Stimulated activated naive CD4-positive, alpha-beta T cell (primary cell): ENCODE data around the gene UBAP2L.
"Not testable (repeated sequence)": the region's sequence is repeated elsewhere in the genome, so short reads cannot be mapped to it uniquely, and the experiment has no call there.

Source experiments
- DNase-seq, 6 experiments: peaks; one replicate each; lab custom pipeline; 2025; lab: John Stamatoyannopoulos, UW

Gene UBAP2L

DNA sequence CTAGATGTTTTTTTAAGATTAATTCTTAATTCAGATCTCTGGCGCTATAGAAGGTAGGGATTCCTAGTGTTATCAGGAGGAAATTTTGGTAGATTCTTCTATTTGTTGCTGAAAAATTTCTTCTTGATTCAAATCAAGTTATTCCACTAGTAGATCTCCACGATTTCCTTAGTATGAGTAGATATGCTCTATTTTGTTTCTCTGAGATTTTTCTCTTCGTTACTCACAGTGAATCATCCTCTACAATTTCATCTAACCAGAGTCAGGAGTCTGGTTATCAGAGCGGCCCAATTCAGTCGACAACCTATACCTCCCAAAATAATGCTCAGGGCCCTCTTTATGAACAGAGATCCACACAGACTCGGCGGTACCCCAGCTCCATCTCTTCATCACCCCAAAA, 32.9 kb downstream of the UBAP2L start:
- DNase-seq: no peak

DNA sequence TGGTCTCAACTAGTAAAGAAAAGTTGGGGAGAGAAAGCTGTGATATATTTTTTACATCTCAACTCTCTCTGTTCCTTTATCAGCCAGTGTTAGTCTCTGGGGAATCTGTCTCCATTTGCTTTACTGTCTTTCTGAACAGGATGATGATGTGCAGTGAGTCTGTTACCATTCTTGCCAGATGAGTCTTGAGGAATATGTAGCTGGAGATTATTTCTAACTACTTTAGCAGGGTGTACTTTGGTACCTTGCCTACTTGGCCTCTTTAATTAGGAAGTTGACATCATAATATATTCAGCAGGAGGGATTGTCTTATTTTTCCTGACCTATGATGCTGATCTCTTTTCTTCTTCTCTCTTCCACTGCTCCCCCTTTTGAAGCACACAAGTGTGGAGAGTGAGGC, 35.9 kb downstream of the UBAP2L start:
- DNase-seq: no peak

DNA sequence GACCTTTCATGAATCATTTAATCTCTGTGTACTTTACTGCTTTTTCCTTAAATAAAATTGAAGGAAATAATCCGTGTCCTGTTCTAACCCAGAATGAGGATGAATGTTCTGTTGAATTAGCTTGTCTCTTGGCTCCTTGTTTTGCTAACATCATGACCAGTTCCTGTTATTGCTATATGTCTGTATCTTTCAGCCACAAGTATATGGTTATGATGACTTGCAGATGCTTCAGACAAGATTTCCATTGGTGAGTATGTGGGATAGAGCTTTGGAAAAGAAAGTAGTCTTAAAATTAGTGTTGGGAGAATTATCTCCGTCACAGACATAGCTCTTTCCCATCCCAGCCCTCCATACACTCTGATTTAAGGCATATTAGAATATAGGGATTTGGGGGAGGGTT, 38.0 kb downstream of the UBAP2L start:
- DNase-seq: no peak

- DNase-seq: no peak
Measured at GRCh38 chr1:154260127-154260526, 39.4 kb downstream of the UBAP2L start.

GRCh38 chr1:154263465-154264332, 42.9 kb downstream of the UBAP2L start:
- DNase-seq: no peak

GRCh38 chr1:154264454-154264853, 43.7 kb downstream of the UBAP2L start:
- no peak for DNase-seq

- peak in 4 of 6 experiments; percentile 8 to 75 (median 72) for DNase-seq
Measured at GRCh38 chr1:154265586-154265985, 44.8 kb downstream of the UBAP2L start.

DNA sequence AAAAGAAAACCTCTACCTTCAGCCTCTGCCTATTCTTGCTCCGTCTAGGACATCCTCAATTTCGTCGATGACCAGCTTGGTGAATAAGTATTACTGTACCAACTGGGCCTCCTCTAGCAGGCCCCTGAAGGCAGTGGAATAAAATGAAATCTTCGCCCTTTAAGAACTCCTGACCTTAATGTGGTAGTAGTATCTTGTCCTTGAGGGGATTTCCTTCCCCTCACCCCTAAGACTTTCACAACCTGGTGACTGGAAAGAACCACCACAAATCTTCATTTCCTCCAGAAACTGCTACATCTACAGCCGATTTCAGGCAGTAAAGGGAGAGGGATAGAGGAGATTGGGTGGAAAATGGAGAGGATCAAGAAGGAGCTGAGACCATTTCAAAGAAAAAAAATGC, 50.1 kb downstream of the UBAP2L start:
- DNase-seq: no peak

- DNase-seq: peak; percentile 93 to 98 (median 96)
Measured at GRCh38 chr1:154272217-154272998, 51.7 kb downstream of the UBAP2L start, which contains the start of gene HAX1. TSS of gene HAX1 (plus strand) at chr1:154272629. CDS start at chr1:154272724, 95 bp downstream.

DNA sequence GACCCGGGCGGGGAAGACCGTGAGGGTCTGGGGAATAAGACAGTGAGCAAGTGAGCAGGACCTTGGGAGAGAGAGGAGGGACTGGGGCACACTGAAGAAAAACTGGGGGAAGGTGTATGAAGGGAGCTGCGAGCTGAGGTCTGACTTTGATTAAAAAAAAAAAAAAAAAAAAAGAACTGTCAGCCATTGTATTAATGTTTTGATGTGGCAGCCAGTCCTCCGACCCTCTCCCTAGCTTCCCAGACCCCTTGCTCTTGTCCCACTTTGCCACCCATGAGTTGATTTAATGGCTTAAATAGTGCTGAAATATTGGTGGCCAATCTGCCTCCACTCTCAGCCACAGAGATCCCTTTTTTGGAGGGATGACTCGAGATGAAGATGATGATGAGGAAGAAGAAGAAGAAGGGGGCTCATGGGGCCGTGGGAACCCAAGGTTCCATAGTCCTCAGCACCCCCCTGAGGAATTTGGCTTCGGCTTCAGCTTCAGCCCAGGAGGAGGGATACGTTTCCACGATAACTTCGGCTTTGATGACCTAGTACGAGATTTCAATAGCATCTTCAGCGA, 52.3 kb downstream of the UBAP2L start:
- no peak for DNase-seq

- peak in 3 of 6 experiments; percentile 3 to 16 (median 10) for DNase-seq
Measured at GRCh38 chr1:154276797-154277196, 56.0 kb downstream of the UBAP2L start.

- not testable (repeated sequence) for DNase-seq
Measured at GRCh38 chr1:154287591-154287990, 66.8 kb downstream of the UBAP2L start.

- no peak for DNase-seq
Measured at GRCh38 chr1:154288661-154289060, 67.9 kb downstream of the UBAP2L start.

DNA sequence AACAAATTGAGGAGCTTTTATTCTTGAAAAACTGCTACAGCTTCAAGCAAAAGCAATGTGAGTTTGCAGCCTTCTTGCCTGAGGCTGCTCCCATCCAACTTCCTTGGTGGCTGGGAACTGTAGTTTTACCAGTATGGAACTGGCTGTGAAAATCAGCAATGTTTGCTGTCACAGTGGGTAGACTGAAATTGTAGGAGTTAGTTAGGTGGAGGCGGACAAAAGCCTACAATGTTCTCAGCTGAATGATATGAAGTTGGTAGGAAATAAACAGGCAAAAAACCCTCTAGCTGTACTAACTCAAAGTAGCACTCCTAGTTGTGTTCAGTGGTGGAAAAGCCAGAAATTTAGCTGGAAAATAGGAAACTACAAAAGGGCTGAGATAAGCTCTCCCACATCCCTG, 70.2 kb downstream of the UBAP2L start:
- no peak for DNase-seq

DNA sequence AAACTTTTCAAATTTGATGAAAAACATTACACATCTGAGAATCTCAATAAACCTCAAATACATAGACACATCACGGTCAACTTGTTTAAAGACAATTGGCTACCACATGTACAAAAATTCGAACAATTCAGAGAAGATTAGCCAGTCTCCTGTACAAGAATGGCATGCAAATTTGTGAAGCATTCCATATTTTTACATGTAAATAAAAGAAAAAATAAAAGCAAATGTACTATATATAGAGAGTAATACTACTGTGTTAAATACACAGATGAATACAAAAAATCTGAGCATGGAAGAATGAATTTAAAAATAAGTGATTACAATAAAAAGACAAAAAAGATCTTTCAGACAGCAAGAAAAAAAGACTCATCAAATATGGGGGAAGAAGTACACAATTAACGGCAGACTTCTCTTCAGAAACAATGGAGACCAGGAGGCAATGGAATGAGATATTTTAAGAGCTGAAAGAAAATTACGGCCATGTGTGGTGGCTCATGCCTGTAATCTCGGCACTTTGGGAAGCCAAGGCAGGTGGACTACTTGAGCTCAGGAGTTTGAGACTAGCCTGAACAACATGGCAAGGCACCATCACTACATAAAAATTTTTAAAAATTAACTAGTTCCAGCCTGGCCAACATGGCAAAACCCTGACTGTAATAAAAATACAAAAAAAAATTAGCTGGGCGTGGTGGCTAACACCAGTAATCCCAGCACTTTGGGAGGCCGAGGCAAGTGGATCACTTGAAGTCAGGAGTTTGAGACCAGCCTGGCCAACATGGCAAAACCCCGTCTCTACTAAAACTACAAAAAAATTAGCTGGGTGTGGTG, 74.9 kb downstream of the UBAP2L start:
- DNase-seq: peak in 1 of 6 experiments; percentile 3

- DNase-seq: no peak
Measured at GRCh38 chr1:154301582-154301981, 80.8 kb downstream of the UBAP2L start.

GRCh38 chr1:154304664-154305337, 84.0 kb downstream of the UBAP2L start:
- no peak for DNase-seq

- DNase-seq: no peak
Measured at GRCh38 chr1:154306151-154306550, 85.4 kb downstream of the UBAP2L start.

DNA sequence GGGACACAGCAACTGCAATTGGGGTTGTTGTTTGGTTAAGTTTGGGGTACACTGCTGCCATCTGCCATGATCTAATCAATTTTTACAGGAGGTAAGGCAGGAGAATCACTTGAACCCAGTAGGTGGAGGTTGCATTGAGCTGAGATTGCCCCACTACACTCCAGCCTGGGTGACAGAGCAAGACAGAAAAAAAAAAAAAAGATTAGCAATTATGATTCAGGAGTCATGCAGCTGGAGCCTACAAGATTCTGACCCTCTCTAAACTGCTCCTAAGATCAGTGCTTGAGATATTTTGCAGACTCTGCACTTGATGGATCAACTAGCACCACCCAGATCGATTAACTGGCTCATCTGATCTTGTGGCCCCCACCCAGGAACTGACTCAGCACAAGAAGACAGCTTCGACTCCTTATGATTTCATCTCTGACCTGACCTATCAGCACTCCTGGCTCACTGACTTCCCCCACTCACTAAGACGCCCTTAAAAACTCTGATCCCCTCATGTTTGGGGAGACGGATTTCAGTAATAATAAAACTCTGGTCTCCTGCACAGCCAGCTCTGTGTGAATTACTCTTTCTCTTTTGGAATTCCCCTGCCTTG, 87.0 kb downstream of the UBAP2L start:
- not testable (repeated sequence) for DNase-seq

- DNase-seq: not testable (repeated sequence)
Measured at GRCh38 chr1:154309136-154309535, 88.4 kb downstream of the UBAP2L start.
